HAP-1 (cell line): ENCODE data around the gene RAB11FIP4.

ENCODE experiments used
- DNase-seq, 2 experiments: peaks; one replicate each; pipeline ENCODE4 v3.0.0-alpha.2; 2016 to 2020; ENCODE audit warnings: low spot score in 2 of 2
- H3K27me3 ChIP-seq: fragments of 250-450 bp; sonication (Bioruptor Pico); 2 replicates; pipeline ENCODE4 v1.5.1; 2020; ENCODE audit warnings: low read depth, mild to moderate bottlenecking, moderate library complexity
- H3K36me3 ChIP-seq: fragments of 250-450 bp; sonication (Bioruptor Pico); replicated peaks from 2 replicates; pipeline ENCODE4 v1.5.1; 2020; ENCODE audit warnings: mild to moderate bottlenecking
- H3K4me1 ChIP-seq: fragments of 250-450 bp; sonication (Bioruptor Pico); 2 replicates; pipeline ENCODE4 v1.5.1; 2020; ENCODE audit warnings: mild to moderate bottlenecking
- H3K4me3 ChIP-seq: fragments of 250-450 bp; sonication (Bioruptor Pico); 2 replicates; pipeline ENCODE4 v1.5.1; 2020; ENCODE audit warnings: mild to moderate bottlenecking, moderate library complexity
- H3K9me3 ChIP-seq: fragments of 250-450 bp; sonication (Bioruptor Pico); 2 replicates; pipeline ENCODE4 v1.5.1; 2020; ENCODE audit warnings: mild to moderate bottlenecking, moderate library complexity
- in situ Hi-C: fragments of 300-500 bp; cut with MboI; formaldehyde crosslinking; loops from 3 replicates; pipeline ENCODE4 v1.14.3; 2020; ENCODE audit warnings: low sequenced_read_pairs, inconsistent platforms, mixed read lengths

RAB11FIP4 gene

DNA sequence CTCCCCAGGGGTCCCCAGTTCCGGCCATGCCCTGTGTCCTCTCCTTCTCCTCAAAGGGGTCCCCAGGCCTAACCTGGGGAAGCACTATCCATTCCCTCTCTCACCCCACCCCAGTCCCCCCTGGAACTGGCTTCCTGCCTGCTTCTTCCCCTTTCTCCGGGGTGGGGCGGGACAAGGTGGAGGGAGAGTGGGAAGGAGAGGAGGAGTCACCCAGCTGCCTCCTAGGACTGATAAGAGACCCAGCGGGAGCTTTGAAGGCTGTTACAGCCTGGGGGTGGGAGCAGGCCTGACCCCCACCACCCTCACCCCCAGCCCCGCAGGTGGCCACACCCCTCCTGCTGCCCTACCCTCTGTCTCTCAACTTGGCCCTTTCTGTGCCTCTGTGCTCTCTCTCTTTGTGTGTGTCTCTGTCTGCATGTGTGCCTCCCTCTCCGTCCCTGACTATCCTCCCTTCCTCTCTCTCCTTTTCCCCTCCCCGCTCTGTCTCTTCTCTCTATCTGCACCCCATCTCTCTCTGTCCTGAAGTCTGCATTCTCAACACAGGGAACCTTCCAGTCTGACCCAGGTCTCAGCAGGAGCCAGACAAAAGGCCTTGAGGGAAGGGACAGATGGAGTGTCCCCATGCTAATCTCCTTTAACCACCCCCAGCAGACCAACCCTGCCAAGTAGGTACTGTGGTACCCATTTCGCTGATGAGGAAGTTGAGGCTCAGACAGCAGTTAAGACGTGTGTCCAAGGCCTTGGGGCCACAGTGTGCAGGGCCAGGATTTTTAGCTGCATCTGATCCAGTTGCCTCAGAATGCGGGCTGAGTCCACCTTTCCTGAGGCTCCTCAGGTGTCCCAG, 66.1 kb downstream of the RAB11FIP4 start:
- Histone ChIP-seq H3K4me3 (no peak overlapping the region), H3K36me3 (no peaks in the 10 kb centered on the region), H3K9me3 (no peaks in the 10 kb centered on the region), H3K27me3 (no peaks in the 10 kb centered on the region), H3K4me1 (no peaks in the 10 kb centered on the region)
- no peak for DNase-seq
- in situ Hi-C loops, result no loop called here

DNA sequence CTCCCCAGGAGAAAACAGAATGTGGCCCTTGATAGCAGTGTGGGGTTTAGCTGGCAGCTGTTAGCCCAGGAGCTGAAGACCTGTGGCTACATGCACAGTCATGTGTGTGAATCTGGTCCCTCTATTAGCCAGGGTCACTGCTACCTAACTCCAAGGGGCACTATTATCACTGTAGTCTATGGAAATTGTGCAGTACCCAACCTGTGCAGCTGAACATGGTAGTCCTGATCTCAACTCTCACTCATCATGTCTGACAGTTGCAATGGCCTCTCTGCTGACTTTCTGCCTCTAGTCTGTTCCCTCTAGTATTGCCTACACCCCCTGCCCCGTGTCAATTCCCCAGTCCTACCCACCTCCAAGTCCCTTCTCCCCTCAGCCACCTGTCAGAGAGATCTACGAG, 67.4 kb downstream of the RAB11FIP4 start:
- no peaks in the 10 kb centered on the region for H3K9me3 ChIP-seq
- H3K4me1 ChIP-seq, result no peaks in the 10 kb centered on the region
- in situ Hi-C loops, result no loop called here
- DNase-seq, result no peak
- no peaks in the 10 kb centered on the region for H3K36me3 ChIP-seq
- no peaks in the 10 kb centered on the region for H3K27me3 ChIP-seq
- H3K4me3 ChIP-seq, result no peak overlapping the region

DNA sequence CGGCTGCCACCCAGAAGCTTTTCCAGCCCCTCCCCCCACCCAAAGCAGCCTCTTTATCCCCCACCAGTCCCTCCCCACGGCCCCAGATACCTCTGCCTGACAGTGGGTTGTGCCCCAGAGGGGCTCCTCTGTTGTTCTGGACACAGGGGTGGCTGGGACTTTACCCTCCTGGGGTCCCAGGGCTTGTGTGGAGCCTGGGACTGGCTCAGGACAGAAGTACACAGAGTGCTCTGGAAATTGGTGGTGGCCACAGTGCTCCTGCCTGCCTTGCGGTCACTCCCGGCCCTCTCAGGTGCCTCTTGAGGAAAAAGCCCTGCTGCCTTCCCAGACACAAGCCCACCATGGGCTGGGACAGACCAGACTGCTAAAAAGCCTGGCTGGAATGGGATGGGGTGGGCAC, 68.2 kb downstream of the RAB11FIP4 start:
- no peak for DNase-seq
- in situ Hi-C loops, result no loop called here
- Histone ChIP-seq H3K9me3 (no peaks in the 10 kb centered on the region), H3K4me3 (no peak overlapping the region), H3K4me1 (no peaks in the 10 kb centered on the region), H3K27me3 (no peaks in the 10 kb centered on the region), H3K36me3 (no peaks in the 10 kb centered on the region)

DNA sequence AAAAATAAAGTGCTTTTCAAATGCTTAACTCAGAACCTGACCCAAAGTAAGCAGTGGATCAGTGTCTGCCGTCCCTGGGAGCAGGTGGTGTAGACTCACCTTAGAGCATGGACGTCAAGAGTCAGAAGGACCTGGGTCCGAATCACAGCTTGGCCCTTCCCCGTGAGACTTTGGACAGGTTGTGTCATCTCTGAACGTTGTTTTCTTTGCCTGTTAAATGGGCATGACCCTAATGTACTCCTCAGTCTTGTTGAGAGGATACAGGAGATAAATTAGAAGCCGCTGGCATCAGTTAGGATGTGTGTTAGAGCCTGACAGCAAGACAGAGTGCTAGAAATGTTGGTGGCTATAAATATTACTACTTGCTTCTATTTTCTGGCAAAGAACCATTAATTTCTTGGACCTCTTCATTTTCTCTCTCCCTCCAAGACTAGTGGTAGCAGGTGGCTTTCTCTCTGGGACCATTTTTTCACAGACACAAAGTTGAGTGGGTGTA, 68.8 kb downstream of the RAB11FIP4 start:
- no peaks in the 10 kb centered on the region for H3K36me3 ChIP-seq
- H3K27me3 ChIP-seq, result no peaks in the 10 kb centered on the region
- H3K4me1 ChIP-seq, result no peaks in the 10 kb centered on the region
- in situ Hi-C loops, result no loop called here
- no peak for DNase-seq
- no peak overlapping the region for H3K4me3 ChIP-seq
- H3K9me3 ChIP-seq, result no peaks in the 10 kb centered on the region

DNA sequence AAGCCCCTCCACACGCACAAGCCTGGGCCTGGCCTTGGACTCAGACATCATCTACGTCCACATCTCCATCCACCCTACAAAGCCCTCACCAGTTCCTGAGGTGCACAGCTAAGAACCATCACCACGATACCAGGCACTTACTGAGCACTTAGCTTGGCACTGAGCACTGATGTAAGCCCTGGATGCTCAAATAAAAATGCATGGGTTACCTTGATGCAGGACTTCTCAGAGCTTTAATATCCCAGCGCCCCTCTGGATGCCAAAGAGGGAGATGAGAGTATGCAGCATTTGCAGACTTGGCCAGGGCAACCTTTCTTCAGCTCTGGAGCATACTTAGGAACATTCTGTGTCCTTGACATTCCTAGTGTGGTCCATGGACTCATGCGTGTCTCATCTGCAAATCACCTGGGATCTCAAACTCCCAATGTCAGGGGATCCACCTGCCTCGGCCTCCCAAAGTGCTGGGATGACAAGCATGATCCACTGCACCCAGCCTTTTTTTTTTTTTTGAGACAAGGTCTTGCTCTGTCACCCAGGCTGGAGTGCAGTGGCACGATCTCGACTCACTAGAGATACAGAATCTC, 69.8 kb downstream of the RAB11FIP4 start:
- Histone ChIP-seq H3K9me3 (no peaks in the 10 kb centered on the region), H3K36me3 (no peaks in the 10 kb centered on the region), H3K27me3 (no peaks in the 10 kb centered on the region), H3K4me3 (no peak overlapping the region), H3K4me1 (no peaks in the 10 kb centered on the region)
- in situ Hi-C loops, result no loop called here
- no peak for DNase-seq

DNA sequence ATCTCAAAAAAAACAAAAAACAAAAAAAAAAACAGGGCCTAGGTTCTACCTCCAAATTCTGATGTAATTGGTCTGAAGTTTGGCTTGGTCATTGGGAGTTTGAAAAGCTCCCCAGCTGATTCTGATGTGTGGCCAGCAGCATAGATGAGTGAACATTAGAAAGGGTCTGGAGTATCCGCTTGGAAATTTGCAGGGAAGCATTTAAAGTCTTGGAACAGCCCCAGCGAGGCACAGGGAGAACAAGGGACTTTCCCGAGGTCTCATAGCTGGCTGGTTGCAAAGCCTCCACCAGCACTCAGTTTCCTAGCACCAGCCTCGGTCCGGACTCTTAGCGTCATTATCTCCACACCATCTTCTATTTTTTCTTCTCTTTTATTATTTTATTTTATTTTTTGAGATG, 70.8 kb downstream of the RAB11FIP4 start:
- Histone ChIP-seq H3K9me3 (no peaks in the 10 kb centered on the region), H3K4me1 (no peaks in the 10 kb centered on the region), H3K27me3 (no peaks in the 10 kb centered on the region), H3K4me3 (no peak overlapping the region), H3K36me3 (no peaks in the 10 kb centered on the region)
- in situ Hi-C loops, result no loop called here
- DNase-seq, result no peak

DNA sequence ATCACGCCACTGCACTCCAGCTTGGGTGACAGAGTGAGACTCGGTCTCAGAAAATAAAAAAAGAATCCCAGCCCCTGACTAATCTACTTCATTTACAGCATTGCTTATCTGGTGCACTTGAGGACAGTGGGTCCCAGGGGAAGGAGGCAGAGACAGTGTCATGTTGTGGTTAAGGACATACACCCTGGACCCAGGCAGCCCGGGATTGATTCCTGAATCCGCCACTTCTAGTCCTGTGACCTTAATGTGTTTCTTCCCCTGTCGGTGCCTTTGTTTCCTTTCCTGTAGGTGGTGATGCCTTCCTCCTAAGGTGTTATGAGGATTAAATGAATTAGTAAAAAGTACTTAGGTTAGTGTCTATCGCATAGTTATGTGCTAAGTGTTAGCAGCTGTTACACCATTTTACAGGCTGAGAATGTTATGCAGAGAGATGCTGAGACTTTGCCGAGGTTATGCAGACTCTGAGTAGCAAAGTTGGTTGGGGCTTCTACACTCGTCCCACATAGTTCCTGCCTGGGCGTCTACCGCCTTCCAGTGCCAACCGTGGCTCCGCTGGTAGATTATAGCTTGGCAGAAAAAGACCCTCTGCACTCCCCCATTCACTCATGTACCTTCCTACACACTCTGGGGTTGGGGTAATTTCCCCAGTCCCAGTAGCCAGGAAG, 74.8 kb downstream of the RAB11FIP4 start:
- in situ Hi-C loops, result no loop called here
- no peak overlapping the region for H3K4me3 ChIP-seq
- no peaks in the 10 kb centered on the region for H3K36me3 ChIP-seq
- DNase-seq, result no peak
- no peaks in the 10 kb centered on the region for H3K9me3 ChIP-seq
- H3K4me1 ChIP-seq, result peaks cover 9% of the 10 kb centered on the region
- H3K27me3 ChIP-seq, result no peaks in the 10 kb centered on the region

DNA sequence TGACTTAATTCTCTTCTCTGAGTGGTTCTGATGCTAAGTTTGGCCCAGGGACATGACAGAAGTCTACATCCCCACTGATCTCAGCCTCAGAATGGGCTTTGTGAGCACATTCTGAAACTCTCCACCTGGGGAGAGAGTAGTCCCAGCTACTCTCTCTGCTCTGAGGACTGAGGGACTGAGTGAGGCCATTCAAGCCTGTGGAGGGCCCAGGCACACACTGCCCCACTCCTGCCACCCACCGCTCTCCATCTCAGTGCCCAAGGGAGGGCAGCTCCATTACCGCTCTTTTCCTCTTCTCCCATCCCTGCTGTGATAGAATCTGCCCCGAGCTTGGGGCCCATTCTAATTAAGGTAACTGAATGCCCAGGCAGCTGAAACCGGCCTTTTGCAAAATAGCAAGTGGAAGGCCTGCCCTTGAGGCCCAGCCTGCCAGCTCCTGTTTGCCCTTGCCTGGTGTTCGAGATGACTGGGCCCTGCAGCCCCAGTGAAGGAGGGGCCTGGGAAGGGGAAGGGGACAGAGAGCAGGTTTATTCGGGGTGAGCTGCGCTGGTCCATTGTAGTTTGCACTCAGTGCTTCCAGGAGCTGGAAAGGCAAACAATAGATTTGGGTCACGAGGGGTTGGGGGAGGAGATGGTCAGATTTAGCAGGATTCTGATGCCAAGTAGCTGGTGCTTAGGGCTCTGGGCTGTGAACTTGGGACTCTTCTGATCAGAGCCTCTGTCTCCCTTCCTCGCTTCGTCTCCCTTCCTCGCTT, 76.2 kb downstream of the RAB11FIP4 start:
- Histone ChIP-seq H3K27me3 (no peaks in the 10 kb centered on the region), H3K9me3 (no peaks in the 10 kb centered on the region), H3K4me1 (peaks cover 9% of the 10 kb centered on the region), H3K4me3 (no peak overlapping the region), H3K36me3 (no peaks in the 10 kb centered on the region)
- DNase-seq, result peak; percentile 14 to 59
- in situ Hi-C loops, result no loop called here

DNA sequence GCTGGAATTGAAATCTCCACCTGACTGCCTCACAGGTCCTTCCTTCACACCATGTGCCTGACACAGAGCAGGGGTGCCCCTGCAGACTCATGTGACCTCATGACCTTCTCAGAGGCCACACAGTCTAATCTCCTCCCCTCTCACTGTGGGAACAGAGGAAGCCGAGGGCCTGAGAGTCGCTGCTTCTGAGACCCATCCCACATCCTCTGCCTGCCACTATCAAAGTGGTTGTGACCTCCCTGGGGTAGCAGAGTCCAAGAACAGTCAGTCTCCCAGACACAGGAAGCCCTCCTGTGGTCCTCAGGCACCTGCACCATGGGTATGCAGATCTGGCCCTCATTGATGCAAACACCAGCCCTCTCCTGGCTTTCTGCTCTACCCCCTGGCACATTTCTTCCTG, 78.5 kb downstream of the RAB11FIP4 start:
- Histone ChIP-seq H3K4me1 (peaks cover 9% of the 10 kb centered on the region), H3K36me3 (no peaks in the 10 kb centered on the region), H3K27me3 (no peaks in the 10 kb centered on the region), H3K4me3 (no peak overlapping the region), H3K9me3 (no peaks in the 10 kb centered on the region)
- in situ Hi-C loops, result no loop called here
- no peak for DNase-seq

DNA sequence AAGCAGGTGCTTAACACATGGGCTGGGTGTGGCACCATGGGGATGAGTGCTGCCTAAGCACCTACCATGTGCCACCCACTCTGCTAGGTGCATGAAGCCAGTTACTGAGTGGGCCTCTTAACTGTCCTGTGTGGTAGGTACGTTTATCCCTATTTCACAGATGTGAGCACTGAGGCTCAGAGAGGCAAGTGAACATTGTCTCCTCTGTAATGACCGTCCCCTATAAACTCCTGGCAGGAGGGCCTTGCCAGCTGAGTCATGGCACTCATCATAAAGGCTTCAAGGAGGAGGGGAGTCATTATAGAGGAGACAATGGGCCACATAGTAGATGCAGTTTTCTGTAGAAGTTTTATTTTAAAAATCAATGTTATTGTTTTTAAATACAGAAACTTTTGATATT, 79.1 kb downstream of the RAB11FIP4 start:
- H3K36me3 ChIP-seq, result no peaks in the 10 kb centered on the region
- DNase-seq, result no peak
- in situ Hi-C loops, result no loop called here

DNA sequence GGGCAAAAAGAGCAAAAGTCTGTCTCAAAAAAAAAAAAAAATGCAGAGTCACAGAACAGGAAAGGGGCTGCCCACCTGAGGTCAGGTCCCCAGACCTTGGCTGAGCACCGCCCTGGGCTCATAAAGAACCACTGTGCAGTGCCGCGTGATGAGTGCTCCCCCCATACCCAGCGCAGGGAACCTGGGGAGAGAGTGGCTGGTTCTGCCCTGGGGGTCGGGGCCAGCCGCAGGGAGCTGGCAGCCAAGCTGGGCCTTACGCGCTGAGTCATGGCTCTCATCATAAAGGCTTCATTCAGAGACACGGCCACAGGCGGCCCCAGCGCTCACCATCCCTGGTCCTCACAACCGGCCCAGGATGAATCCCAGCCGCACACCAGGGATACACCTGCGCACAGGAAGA, 80.7 kb downstream of the RAB11FIP4 start:
- H3K9me3 ChIP-seq, result no peaks in the 10 kb centered on the region
- H3K4me3 ChIP-seq, result no peak overlapping the region
- DNase-seq, result no peak
- peaks cover 9% of the 10 kb centered on the region for H3K4me1 ChIP-seq
- no peaks in the 10 kb centered on the region for H3K27me3 ChIP-seq
- H3K36me3 ChIP-seq, result no peaks in the 10 kb centered on the region
- in situ Hi-C loops, result no loop called here

More for the DNA sequence above, 79.1 kb downstream of the RAB11FIP4 start:
- Histone ChIP-seq H3K27me3 (no peaks in the 10 kb centered on the region), H3K4me3 (no peak overlapping the region), H3K9me3 (no peaks in the 10 kb centered on the region), H3K4me1 (peaks cover 9% of the 10 kb centered on the region)

DNA sequence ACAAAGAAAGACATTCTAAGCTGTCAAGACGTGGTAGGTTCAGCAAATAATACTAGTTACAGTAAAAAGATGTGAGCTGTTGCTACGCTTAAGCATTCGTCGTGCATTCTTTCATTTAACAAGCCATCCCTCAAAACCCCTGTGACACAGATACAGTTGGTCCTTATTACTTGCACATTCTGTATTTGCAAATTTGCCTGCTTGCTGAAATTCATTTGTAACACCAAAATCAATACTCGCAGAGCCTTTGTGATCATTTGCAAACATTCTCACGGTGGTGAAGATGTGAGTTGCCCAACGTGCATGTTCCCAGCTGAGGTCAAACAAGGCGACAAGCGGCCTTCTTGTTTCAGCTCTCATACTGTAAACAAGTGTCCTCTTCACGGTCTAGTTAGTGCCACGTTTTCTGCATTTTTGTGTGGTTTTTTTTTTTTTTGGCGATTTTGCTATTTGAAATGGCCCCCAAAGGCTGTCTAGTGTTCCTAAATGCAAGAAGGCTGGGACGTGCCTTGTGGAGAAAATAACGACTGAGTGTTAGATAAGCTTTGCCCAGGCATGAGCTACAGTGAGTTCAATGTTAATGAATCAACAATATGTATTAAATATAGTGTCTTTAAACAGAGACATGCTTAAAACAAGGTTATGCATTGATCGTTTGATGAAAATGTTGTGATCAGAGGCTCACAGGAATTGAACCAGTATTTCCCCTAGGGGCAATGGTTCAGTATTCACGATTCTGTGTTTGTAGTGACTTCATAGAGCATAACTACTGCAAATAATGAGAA, 84.1 kb downstream of the RAB11FIP4 start:
- DNase-seq, result no peak
- no peaks in the 10 kb centered on the region for H3K9me3 ChIP-seq
- H3K4me1 ChIP-seq, result no peaks in the 10 kb centered on the region
- no peak overlapping the region for H3K4me3 ChIP-seq
- no peaks in the 10 kb centered on the region for H3K27me3 ChIP-seq
- no peaks in the 10 kb centered on the region for H3K36me3 ChIP-seq
- in situ Hi-C loops, result no loop called here
